Ishikawa (cell line): ENCODE results near the gene GALNT2.

ENCODE experiments used
- CEBPB ChIP-seq: IDR thresholded peaks from 2 replicates; pipeline ENCODE4 v1.6.1; 2012
- CREB1 ChIP-seq: IDR thresholded peaks from 2 replicates; pipeline ENCODE4 v1.6.1; 2012; ENCODE audit warnings: low read depth
- EGR1 ChIP-seq: IDR thresholded peaks from 2 replicates; pipeline ENCODE4 v1.6.1; 2012
- EP300 ChIP-seq: IDR thresholded peaks from 2 replicates; pipeline ENCODE4 v1.6.1; 2012; ENCODE audit warnings: borderline replicate concordance
- FOXM1 ChIP-seq: IDR thresholded peaks from 2 replicates; pipeline ENCODE4 v1.6.1; 2012; ENCODE audit warnings: low read depth, borderline replicate concordance
- NFIC ChIP-seq: IDR thresholded peaks from 2 replicates; pipeline ENCODE4 v1.6.1; 2012
- RAD21 ChIP-seq: IDR thresholded peaks from 2 replicates; pipeline ENCODE4 v1.6.1; 2012; ENCODE audit warnings: low read depth
- REST ChIP-seq: IDR thresholded peaks from 2 replicates; pipeline ENCODE4 v1.6.1; 2012; ENCODE audit warnings: low read depth, mild to moderate bottlenecking
- TAF1 ChIP-seq: IDR thresholded peaks from 2 replicates; pipeline ENCODE4 v1.6.1; 2012; ENCODE audit warnings: low read depth, mild to moderate bottlenecking
- TCF12 ChIP-seq: IDR thresholded peaks from 2 replicates; pipeline ENCODE4 v1.6.1; 2012; ENCODE audit warnings: low read depth
- TEAD4 ChIP-seq: IDR thresholded peaks from 2 replicates; pipeline ENCODE4 v1.6.1; 2012
- USF1 ChIP-seq: IDR thresholded peaks from 2 replicates; pipeline ENCODE4 v1.6.1; 2012
- YY1 ChIP-seq: IDR thresholded peaks from 2 replicates; pipeline ENCODE4 v1.6.1; 2012; ENCODE audit warnings: low read depth
- ZBTB7A ChIP-seq: IDR thresholded peaks from 2 replicates; pipeline ENCODE4 v1.6.1; 2012; ENCODE audit warnings: low read depth
- TF ChIP-seq, protein P1 (sequence below): IDR thresholded peaks from 2 replicates; pipeline ENCODE4 v1.6.1; 2012

Gene GALNT2

DNA sequence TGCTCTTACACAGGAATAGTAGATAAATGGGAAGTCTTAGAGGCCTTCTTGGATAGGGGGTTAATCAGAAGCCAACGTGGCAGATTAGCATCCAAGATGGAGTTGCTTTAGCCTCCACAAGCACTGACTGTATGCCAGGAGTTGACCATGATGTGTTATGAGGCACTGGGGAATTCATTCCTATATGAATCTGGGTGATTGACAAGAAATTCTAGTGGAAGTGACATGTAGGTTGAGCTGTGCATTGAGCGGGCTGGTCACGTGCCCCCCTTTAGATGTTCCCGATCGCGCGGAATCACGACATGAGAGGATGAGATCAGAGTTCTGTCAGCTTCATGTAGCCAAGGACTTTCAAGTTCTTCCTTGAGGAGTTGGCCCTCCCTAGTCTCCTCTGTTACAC, 31.7 kb downstream of the GALNT2 start:
- TF ChIP-seq EP300 (no peak), CEBPB (no peak), FOXM1 (no peak), ZBTB7A (no peak), REST (no peak), EGR1 (no peak), TEAD4 (no peak), TCF12 (no peak), NFIC (no peak), TAF1 (no peak), USF1 (no peak), YY1 (no peak), RAD21 (no peak), CREB1 (no peak)
- TF ChIP-seq, protein P1, sequence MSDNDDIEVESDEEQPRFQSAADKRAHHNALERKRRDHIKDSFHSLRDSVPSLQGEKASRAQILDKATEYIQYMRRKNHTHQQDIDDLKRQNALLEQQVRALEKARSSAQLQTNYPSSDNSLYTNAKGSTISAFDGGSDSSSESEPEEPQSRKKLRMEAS, result no peak

DNA sequence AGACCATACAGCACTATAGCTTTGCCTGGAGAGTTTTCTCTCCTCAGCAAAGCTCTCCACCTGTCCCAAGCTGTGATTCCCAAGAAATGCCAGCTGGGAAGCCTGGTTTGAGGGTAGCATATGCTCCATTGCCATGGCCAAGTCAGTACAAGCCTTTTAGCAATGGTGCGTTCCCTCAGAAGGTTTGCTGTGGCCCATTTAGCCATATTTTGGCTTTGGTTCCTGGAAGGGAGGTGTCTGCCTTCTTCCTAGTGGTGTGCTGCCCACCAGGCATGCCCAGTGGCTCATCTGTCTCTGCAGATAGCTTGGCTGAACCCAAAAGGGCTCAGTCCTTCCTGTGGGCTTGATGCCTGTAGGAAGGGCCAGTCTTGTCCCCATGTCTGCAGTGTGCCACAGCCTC, 32.4 kb downstream of the GALNT2 start:
- no peak for TF ChIP-seq USF1

DNA sequence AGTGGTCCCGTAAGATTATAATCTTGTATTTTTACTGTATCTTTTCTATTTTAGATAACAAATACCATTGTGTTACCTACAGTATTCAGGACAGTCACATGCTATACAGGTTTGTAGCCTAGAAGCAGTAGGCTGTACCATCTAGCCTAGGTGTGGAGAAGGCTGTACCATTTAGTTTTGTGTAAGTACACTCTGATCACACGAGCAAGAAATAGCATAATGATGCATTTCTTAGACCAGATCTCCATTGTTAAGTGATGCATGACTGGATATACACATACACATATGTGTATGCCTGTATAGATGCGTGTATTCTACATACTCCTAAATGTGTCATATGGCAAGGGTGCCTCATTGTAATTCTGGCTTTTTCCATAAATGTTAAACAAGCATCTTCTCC, 33.9 kb downstream of the GALNT2 start:
- TF ChIP-seq TAF1, result no peak
- no peak for TF ChIP-seq EP300
- TF ChIP-seq CREB1, result no peak
- no peak for TF ChIP-seq USF1
- TF ChIP-seq YY1, result no peak
- TF ChIP-seq FOXM1, result no peak
- TF ChIP-seq CEBPB, result no peak
- TF ChIP-seq, protein P1, result no peak
- no peak for TF ChIP-seq TEAD4
- no peak for TF ChIP-seq NFIC
- TF ChIP-seq ZBTB7A, result no peak
- TF ChIP-seq RAD21, result no peak
- no peak for TF ChIP-seq TCF12
- no peak for TF ChIP-seq EGR1
- TF ChIP-seq REST, result no peak

- no peak for TF ChIP-seq EGR1
- no peak for TF ChIP-seq TAF1
- no peak for TF ChIP-seq CREB1
- no peak for TF ChIP-seq USF1
- no peak for TF ChIP-seq TEAD4
- TF ChIP-seq CEBPB, result no peak
Measured at GRCh38 chr1:230101556-230101955, 34.5 kb downstream of the GALNT2 start.

- TF ChIP-seq FOXM1 (no peak), ZBTB7A (no peak), REST (no peak), CREB1 (no peak), RAD21 (no peak), TCF12 (no peak), USF1 (no peak), EGR1 (no peak)
- TF ChIP-seq, protein P1, result no peak
Measured at GRCh38 chr1:230102046-230102445, 35.0 kb downstream of the GALNT2 start.
